PC-9 (cell line): ENCODE data around the gene MOK.

Source experiments
- CTCF ChIP-seq: fragments of 200-600 bp; sonication (generic); conservative IDR thresholded peaks from 2 replicates; pipeline ENCODE4 v1.6.1; 2017; ENCODE audit warnings: mixed run types, antibody characterized with exemption, mild to moderate bottlenecking, moderate library complexity
- EZH2 ChIP-seq: fragments of 200-600 bp; sonication (generic); IDR thresholded peaks from 2 replicates; pipeline ENCODE4 v1.8.0; 2017; ENCODE audit warnings: antibody characterized with exemption, low read depth

- no peak for TF ChIP-seq CTCF
- TF ChIP-seq EZH2, result no peak
These were observed 46.8 kb downstream of the MOK start for GRCh38 chr14:102258136-102258535.
